ENCODE measurements around the gene GDI1.

DNA sequence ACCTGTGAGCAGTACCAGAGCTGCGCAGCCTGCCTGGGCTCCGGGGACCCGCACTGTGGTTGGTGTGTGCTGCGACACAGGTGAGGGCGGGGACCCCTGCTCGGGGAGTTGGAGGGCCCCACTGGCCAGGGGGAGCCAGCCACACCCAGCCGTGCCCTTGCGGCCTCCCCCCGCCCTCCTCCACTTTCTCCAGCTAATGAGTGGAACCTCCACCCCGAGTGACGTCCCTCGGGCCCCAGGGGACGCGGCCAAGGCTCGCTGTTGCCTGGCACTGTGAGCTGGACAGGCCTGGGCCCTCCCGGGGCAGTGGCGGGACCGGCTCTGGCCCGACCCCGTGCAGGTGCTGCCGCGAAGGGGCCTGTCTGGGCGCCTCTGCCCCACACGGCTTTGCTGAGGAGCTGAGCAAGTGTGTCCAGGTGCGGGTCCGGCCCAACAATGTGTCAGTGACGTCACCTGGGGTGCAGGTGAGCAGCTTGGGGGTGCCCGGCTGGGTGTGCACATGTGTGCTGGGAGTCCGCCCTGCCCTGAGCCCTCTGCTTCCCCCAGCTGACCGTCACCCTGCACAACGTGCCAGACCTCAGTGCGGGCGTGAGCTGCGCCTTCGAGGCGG lies 26.8 kb downstream of the GDI1 start:
- TF ChIP-seq POLR2A (IDR thresholded peaks at IDR 0.05; ENCODE audit: extremely low read depth, insufficient read length) (no peak), MYC (IDR thresholded peaks at IDR 0.05; ENCODE audit: low read depth, low read length) (no peak)
- TF ChIP-seq, protein P1, sequence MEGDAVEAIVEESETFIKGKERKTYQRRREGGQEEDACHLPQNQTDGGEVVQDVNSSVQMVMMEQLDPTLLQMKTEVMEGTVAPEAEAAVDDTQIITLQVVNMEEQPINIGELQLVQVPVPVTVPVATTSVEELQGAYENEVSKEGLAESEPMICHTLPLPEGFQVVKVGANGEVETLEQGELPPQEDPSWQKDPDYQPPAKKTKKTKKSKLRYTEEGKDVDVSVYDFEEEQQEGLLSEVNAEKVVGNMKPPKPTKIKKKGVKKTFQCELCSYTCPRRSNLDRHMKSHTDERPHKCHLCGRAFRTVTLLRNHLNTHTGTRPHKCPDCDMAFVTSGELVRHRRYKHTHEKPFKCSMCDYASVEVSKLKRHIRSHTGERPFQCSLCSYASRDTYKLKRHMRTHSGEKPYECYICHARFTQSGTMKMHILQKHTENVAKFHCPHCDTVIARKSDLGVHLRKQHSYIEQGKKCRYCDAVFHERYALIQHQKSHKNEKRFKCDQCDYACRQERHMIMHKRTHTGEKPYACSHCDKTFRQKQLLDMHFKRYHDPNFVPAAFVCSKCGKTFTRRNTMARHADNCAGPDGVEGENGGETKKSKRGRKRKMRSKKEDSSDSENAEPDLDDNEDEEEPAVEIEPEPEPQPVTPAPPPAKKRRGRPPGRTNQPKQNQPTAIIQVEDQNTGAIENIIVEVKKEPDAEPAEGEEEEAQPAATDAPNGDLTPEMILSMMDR (IDR thresholded peaks at IDR 0.05; ENCODE audit: low read depth, low read length) = no peak
- TF ChIP-seq, protein P2, sequence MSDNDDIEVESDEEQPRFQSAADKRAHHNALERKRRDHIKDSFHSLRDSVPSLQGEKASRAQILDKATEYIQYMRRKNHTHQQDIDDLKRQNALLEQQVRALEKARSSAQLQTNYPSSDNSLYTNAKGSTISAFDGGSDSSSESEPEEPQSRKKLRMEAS (IDR thresholded peaks at IDR 0.05; ENCODE audit: low read depth, low read length) = no peak

All from NB4 (cell line).